ENCODE results near the gene KRT72.

DNA sequence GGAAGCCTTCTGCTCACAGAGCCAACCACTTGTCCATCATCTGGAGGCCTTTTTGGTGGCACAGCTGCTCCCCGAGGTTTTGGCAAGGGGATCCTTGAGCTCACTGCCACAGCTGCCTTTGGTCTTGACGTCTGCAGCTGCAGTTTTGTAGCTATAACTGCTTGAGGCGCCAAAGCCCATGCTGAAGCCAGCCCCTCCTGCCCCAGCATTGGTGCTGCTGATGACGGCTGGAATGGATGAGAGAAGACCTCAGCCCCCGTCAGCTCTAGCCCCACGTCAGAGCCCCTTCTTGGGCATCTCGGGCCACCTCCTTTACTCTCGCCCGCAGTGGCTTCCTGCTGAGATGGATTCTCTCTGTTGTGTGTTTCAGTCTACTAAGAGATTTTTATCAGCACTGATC is 15.3 kb downstream of the KRT72 start:
- no peak for TF ChIP-seq EZH2 (IDR thresholded peaks at IDR 0.05; ENCODE audit: insufficient read depth, poor library complexity, severe bottlenecking)
- no peak for TF ChIP-seq EZH2phosphoT487 (IDR thresholded peaks at IDR 0.05; ENCODE audit: insufficient read depth, low read depth)
